Measurements from ENCODE around the gene TRPC3.
"Not testable (repeated sequence)": the region's sequence is repeated elsewhere in the genome, so short reads cannot be mapped to it uniquely, and the experiment has no call there.

TRPC3 gene

GRCh38 chr4:121932212-121932974 is 19.5 kb downstream of the TRPC3 start:
- no peak for DNase-seq (ENCODE audit: low read depth)
- no peak overlapping the region for H3K4me3 ChIP-seq (ENCODE audit: low read length)
- TF ChIP-seq, protein P1, sequence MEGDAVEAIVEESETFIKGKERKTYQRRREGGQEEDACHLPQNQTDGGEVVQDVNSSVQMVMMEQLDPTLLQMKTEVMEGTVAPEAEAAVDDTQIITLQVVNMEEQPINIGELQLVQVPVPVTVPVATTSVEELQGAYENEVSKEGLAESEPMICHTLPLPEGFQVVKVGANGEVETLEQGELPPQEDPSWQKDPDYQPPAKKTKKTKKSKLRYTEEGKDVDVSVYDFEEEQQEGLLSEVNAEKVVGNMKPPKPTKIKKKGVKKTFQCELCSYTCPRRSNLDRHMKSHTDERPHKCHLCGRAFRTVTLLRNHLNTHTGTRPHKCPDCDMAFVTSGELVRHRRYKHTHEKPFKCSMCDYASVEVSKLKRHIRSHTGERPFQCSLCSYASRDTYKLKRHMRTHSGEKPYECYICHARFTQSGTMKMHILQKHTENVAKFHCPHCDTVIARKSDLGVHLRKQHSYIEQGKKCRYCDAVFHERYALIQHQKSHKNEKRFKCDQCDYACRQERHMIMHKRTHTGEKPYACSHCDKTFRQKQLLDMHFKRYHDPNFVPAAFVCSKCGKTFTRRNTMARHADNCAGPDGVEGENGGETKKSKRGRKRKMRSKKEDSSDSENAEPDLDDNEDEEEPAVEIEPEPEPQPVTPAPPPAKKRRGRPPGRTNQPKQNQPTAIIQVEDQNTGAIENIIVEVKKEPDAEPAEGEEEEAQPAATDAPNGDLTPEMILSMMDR (conservative IDR thresholded peaks at IDR 0.05; ENCODE audit: low read depth, low read length) = no peak

DNA sequence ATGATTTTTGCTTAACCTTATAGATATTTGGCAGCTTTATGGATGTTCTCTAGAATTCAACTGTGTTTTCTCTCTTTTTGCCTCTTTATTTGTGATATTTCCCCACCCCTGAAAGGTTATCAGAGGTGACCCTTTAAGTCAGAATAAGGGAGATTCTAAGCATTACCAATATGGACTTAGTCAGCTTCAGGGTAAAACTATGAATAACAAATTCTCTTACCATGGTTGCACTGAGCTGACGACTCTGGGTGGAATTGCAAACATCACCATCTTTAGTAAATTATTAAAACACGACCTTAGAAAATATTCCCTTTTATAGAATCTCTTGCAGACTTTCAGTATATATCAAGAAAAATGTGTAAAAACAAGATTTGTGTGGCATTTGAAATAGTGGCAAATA is 21.6 kb downstream of the TRPC3 start:
- H3K4me3 ChIP-seq (ENCODE audit: low read length) = no peak overlapping the region
- TF ChIP-seq, protein P1 (conservative IDR thresholded peaks at IDR 0.05; ENCODE audit: low read depth, low read length) = no peak
- DNase-seq (ENCODE audit: low read depth) = no peak

GRCh38 chr4:121927948-121928347 is 23.9 kb downstream of the TRPC3 start:
- TF ChIP-seq, protein P1 (conservative IDR thresholded peaks at IDR 0.05; ENCODE audit: low read depth, low read length) = no peak

GRCh38 chr4:121926490-121926889 is 25.4 kb downstream of the TRPC3 start:
- not testable (repeated sequence) for H3K4me3 ChIP-seq (ENCODE audit: low read length); DNase-seq (ENCODE audit: low read depth)

More at GRCh38 chr4:121927948-121928347, 23.9 kb downstream of the TRPC3 start:
- no peak overlapping the region for H3K4me3 ChIP-seq (ENCODE audit: low read length)
- no peak for DNase-seq (ENCODE audit: low read depth)

DNA sequence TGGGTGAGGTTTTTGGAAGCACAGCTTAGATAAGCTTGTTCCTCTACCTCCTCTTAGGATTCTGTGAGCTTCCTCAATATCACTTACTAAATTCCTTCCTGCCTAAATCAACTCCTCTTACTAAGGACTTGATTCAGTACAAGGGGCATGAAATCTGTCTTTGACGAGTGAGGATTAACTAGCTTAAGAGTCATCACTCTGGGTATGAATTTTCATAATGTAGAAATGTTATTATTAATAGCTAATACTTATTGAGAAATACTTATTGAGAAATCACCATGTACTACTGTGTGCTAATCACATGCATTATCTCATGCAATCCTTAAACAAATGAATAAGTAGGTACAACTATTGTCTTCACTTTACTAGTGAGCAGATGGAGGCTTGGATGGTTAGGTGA is 28.6 kb downstream of the TRPC3 start:
- H3K4me3 ChIP-seq (ENCODE audit: low read length) = no peak overlapping the region
- TF ChIP-seq, protein P1 (conservative IDR thresholded peaks at IDR 0.05; ENCODE audit: low read depth, low read length) = no peak
- DNase-seq (ENCODE audit: low read depth) = no peak

GRCh38 chr4:121913667-121914066 is 38.2 kb downstream of the TRPC3 start:
- TF ChIP-seq, protein P1 (conservative IDR thresholded peaks at IDR 0.05; ENCODE audit: low read depth, low read length) = no peak
- H3K4me3 ChIP-seq (ENCODE audit: low read length) = no peak overlapping the region
- no peak for DNase-seq (ENCODE audit: low read depth)

- DNase-seq (ENCODE audit: low read depth) = no peak
- TF ChIP-seq, protein P1 (conservative IDR thresholded peaks at IDR 0.05; ENCODE audit: low read depth, low read length) = no peak
- H3K4me3 ChIP-seq (ENCODE audit: low read length) = no peak overlapping the region
These were observed 43.5 kb downstream of the TRPC3 start for GRCh38 chr4:121908346-121908745.

All from retinal pigment epithelial cell (primary cell).